GM12875 (cell line): Measurements from ENCODE around the gene GBX2.

Source experiments
- H3K4me3 ChIP-seq: one replicate; pipeline ENCODE4 v1.5.1; 2011; ENCODE audit warnings: low read depth, low read length, control low read depth
- CTCF ChIP-seq: IDR thresholded peaks from 2 replicates; pipeline ENCODE4 v1.5.1; 2011; ENCODE audit warnings: low read depth, mild to moderate bottlenecking, control low read depth, inconsistent platforms, low read length, moderate library complexity, borderline replicate concordance; ENCODE audit not compliant: insufficient read depth

GBX2 gene

DNA sequence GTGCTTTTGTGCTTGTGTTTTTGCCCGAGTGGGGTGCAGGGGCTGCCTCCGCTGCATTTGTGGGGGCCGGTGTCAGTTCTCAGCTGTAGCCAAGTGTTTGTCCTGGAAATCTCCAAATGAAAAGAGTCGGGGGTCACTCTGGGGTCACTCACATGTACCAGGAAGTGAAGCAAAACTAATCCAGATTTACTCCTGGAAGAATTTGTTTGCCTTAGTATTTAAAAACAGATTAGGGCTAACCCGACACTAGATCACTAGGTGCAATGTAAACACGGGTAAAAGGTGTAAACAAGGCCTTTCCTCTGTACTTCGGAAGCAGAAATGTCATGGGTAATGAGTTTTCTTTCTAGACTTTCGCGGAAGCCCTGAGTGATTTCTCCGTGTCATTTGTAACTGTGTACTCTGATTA is 50.3 kb downstream of the GBX2 start:
- no peak overlapping the region for H3K4me3 ChIP-seq
- no peak for TF ChIP-seq CTCF

- no peak overlapping the region for H3K4me3 ChIP-seq
- no peak for TF ChIP-seq CTCF
These were observed 50.8 kb downstream of the GBX2 start for GRCh38 chr2:236117401-236117800.
